Transverse colon (tissue), 4 donors: Measurements from ENCODE around the gene TBC1D2B. TPM values are rescaled to one million over a fixed set of nuclear protein-coding genes. Genes with fewer than 3 reads are reported as not detected.

Source experiments
- DNase-seq: peaks from one replicate; pipeline ENCODE4 v3.0.0-alpha.2; 2019
- H3K27ac ChIP-seq, 4 donors: fragments of 200-600 bp; sonication (generic); 2 replicates each; pipeline ENCODE4 v1.5.1; 2016 to 2018; ENCODE audit warnings: inconsistent platforms in 4 of 4
- H3K27me3 ChIP-seq: fragments of 200-600 bp; sonication (generic); 2 replicates; pipeline ENCODE4 v1.5.1; 2017; ENCODE audit warnings: inconsistent platforms
- H3K36me3 ChIP-seq, 4 donors: fragments of 200-600 bp; sonication (generic); 2 replicates each; pipeline ENCODE4 v1.5.1; 2017 to 2019; ENCODE audit warnings: inconsistent platforms in 4 of 4
- H3K4me1 ChIP-seq, 4 donors: fragments of 200-600 bp; sonication (generic); 2 replicates each; pipeline ENCODE4 v1.5.1; 2017 to 2020; ENCODE audit warnings: inconsistent platforms in 4 of 4
- H3K4me3 ChIP-seq, 4 donors: fragments of 200-600 bp; sonication (generic); 1 replicate in 1 of 4; 2 replicates in 3 of 4; pipeline versions ENCODE4 v1.5.1 to v1.6.1; 2017 to 2019; ENCODE audit warnings: inconsistent platforms in 4 of 4
- H3K9me3 ChIP-seq, 2 donors: fragments of 200-600 bp; sonication (generic); 2 replicates each; pipeline ENCODE4 v1.5.1; 2017 to 2019; ENCODE audit warnings: inconsistent platforms in 2 of 2
- CTCF ChIP-seq, 5 experiments: fragments of 200-600 bp in 3 of 5; fragments of 450-650 bp in 2 of 5; sonication (generic) in 3 of 5; IDR thresholded peaks; 1 replicate in 2 of 5; 2 replicates in 3 of 5; pipeline ENCODE4 v1.5.1; 2016 to 2017; ENCODE audit warnings: antibody characterized with exemption in 5 of 5, inconsistent platforms in 3 of 5, mild to moderate bottlenecking in 2 of 5, moderate library complexity in 1 of 5
- EP300 ChIP-seq: sonication (generic); formaldehyde crosslinking; IDR thresholded peaks from one replicate; pipeline ENCODE4 v1.6.1; 2017; ENCODE audit warnings: antibody characterized with exemption, low read depth
- POLR2A ChIP-seq: fragments of 450-650 bp; IDR thresholded peaks from one replicate; pipeline ENCODE4 v1.6.1; 2016; ENCODE audit warnings: antibody characterized with exemption, mild to moderate bottlenecking, moderate library complexity
- POLR2AphosphoS5 ChIP-seq, 3 donors: sonication (generic); formaldehyde crosslinking; IDR thresholded peaks; one replicate each; pipeline ENCODE4 v1.6.1; 2016; ENCODE audit warnings: antibody characterized with exemption in 3 of 3
- WGBS, 2 donors: methylation state at CpG; one replicate each; pipeline ENCODE4 v1.1.5; 2018; ENCODE audit warnings: low coverage in 1 of 2; 5-methylcytosine and 5-hydroxymethylcytosine counted together
- in situ Hi-C, 4 donors: fragments of 200-750 bp; cut with MboI; loops; one replicate each; pipeline versions ENCODE4 v1.15.0 to v1.15.1; 2017; ENCODE audit warnings: low sequenced_read_pairs in 3 of 4, low pct_ligation_motif_present in 1 of 4, low pct_unique_long_range_greater_than_20kb in 1 of 4
- intact Hi-C: fragments of 100-400 bp; cut with DNase I; formaldehyde crosslinking; loops from one replicate; pipeline ENCODE4 v1.15.1; 2023; ENCODE audit warnings: low total_unique reads
- total RNA-seq, 4 donors: library from RNA; depleted of rRNA; stranded (reverse); fragments of >200 nt; gene quantifications; one replicate each; pipeline ENCODE4 v1.1.0, GENCODE V29; 2016

Gene TBC1D2B
- total RNA-seq, 4 donors from 2014 or later: 40.4 to 62.6 (median 53.8) TPM

- peaks cover 0 to 5% (median 0%) of the 10 kb centered on the region in 4 donors for H3K36me3 ChIP-seq
- in situ Hi-C loops: no loop called here
Observed at GRCh38 chr15:78052001-78052401, 25.5 kb downstream of the TBC1D2B start.

DNA sequence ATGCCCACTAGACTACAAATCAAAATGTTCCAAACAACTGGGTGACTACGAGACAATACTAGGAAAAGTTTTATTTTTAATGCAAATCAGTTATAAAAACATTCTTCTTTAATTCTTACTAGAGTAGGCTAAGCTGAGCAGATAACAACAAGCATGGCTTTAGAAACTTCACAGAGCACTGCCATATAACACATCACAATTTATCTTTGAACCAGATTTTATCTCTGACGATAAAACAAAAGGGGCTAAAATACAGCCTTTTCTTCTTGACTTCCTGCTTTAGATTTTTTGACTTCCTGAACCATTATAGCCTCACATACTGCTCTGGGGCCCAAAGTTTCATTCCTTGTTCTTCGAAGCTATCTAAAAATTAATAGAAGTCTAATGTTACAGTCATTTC is 25.9 kb downstream of the TBC1D2B start:
- no peak for DNase-seq
- H3K9me3 ChIP-seq: no peaks in the 10 kb centered on the region
- TF ChIP-seq POLR2AphosphoS5 (IDR thresholded peaks at IDR 0.05) (no peak), EP300 (no peak), CTCF (IDR thresholded peaks at IDR 0.05) (no peak), POLR2A (no peak)
- H3K36me3 ChIP-seq: peaks cover 0 to 5% (median 0%) of the 10 kb centered on the region in 4 donors
- 28 to 46% methylated on average over 3 of the region's 3 CpGs for WGBS, 2 donors
- H3K4me3 ChIP-seq: no peak overlapping the region
- intact Hi-C loops (loop anchor here (10.0 kb wide), 1 partner anchor 683 kb away; no protein-coding TSS in a partner anchor), in situ Hi-C loops (no loop called here)
- H3K27ac ChIP-seq: peak overlapping the region; percentile 71 to 80 (median 72)
- H3K27me3 ChIP-seq: no peaks in the 10 kb centered on the region
- H3K4me1 ChIP-seq: peaks cover 68 to 87% (median 85%) of the 10 kb centered on the region in 4 donors

More at GRCh38 chr15:78052001-78052401, 25.5 kb downstream of the TBC1D2B start:
- TF ChIP-seq POLR2A (no peak), EP300 (no peak), POLR2AphosphoS5 (IDR thresholded peaks at IDR 0.05) (no peak), CTCF (IDR thresholded peaks at IDR 0.05) (no peak)
- no peaks in the 10 kb centered on the region for H3K9me3 ChIP-seq
- DNase-seq: peak; percentile 54
- peaks cover 68 to 87% (median 85%) of the 10 kb centered on the region in 4 donors for H3K4me1 ChIP-seq
- intact Hi-C loops: loop anchor here (10.0 kb wide), 1 partner anchor 683 kb away; no protein-coding TSS in a partner anchor
- H3K27ac ChIP-seq: peak overlapping the region; percentile 71 to 80 (median 72)
- H3K4me3 ChIP-seq: no peak overlapping the region
- H3K27me3 ChIP-seq: no peaks in the 10 kb centered on the region

GRCh38 chr15:78050826-78051225 is 26.7 kb downstream of the TBC1D2B start:
- Histone ChIP-seq H3K4me3 (no peak overlapping the region), H3K4me1 (peaks cover 68 to 87% (median 85%) of the 10 kb centered on the region in 4 donors), H3K36me3 (peaks cover 0 to 5% (median 0%) of the 10 kb centered on the region in 4 donors), H3K27ac (peak overlapping the region; percentile 71 to 80 (median 72)), H3K27me3 (no peaks in the 10 kb centered on the region), H3K9me3 (no peaks in the 10 kb centered on the region)
- WGBS, 2 donors: 60 to 74% methylated on average over 1 of the region's 1 CpG
- in situ Hi-C loops (no loop called here), intact Hi-C loops (loop anchor here (10.0 kb wide), 1 partner anchor 684 kb away; no protein-coding TSS in a partner anchor)
- DNase-seq: no peak
- TF ChIP-seq POLR2A (no peak), POLR2AphosphoS5 (IDR thresholded peaks at IDR 0.05) (no peak), EP300 (no peak), CTCF (IDR thresholded peaks at IDR 0.05) (no peak)

DNA sequence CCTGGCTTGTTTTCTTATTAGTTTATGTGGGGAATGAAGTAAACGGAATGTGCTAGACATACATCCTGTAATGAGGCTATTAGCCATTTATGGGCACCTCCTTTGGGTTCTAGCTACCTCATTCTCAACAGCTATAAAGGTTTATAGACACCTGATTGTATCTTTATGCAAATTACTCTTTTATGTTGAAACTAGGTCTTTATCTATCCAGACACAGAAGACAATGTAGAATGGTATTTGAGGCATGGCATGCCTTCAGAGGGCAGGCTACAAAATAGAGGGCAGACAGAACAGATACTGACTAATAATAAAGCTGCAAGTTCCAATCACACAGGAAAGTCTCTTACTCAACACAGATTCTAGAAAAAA is 27.1 kb downstream of the TBC1D2B start:
- TF ChIP-seq CTCF (IDR thresholded peaks at IDR 0.05) (no peak), EP300 (no peak), POLR2AphosphoS5 (IDR thresholded peaks at IDR 0.05) (no peak), POLR2A (no peak)
- H3K27me3 ChIP-seq: no peaks in the 10 kb centered on the region
- H3K36me3 ChIP-seq: peaks cover 0 to 5% (median 0%) of the 10 kb centered on the region in 4 donors
- no peaks in the 10 kb centered on the region for H3K9me3 ChIP-seq
- peaks cover 68 to 87% (median 85%) of the 10 kb centered on the region in 4 donors for H3K4me1 ChIP-seq
- no peak overlapping the region for H3K4me3 ChIP-seq
- in situ Hi-C loops (no loop called here), intact Hi-C loops (loop anchor here (10.0 kb wide), 1 partner anchor 684 kb away; no protein-coding TSS in a partner anchor)
- DNase-seq: no peak
- WGBS, 2 donors: 13 to 30% methylated on average over 1 of the region's 1 CpG
- H3K27ac ChIP-seq: peak overlapping the region; percentile 71 to 80 (median 72)
